Heart left ventricle (tissue), 16 donors: ENCODE results near the gene RPP38. TPM values are rescaled to one million over a fixed set of nuclear protein-coding genes. Genes with fewer than 3 reads are reported as not detected.

Source experiments
- ATAC-seq, 4 donors: fragments of 200-7000 bp; cut with Tn5 transposase; one replicate each; pipeline ENCODE4 v1.9.1; 2020 to 2022; ENCODE audit warnings: moderate library complexity in 4 of 4, mild to moderate bottlenecking in 3 of 4, moderate number of reproducible peaks in 1 of 4
- DNase-seq, 5 donors: peaks; one replicate each; pipeline ENCODE4 v3.0.0-alpha.2; 2020
- H3K27ac ChIP-seq, 12 donors: fragments of 200-600 bp; sonication (generic) in 4 of 12; one replicate each; pipeline versions ENCODE4 v1.5.0 to v1.8.0; 2016 to 2022; ENCODE audit warnings: mild to moderate bottlenecking in 2 of 12
- H3K27me3 ChIP-seq, 9 donors: fragments of 200-600 bp; sonication (generic) in 2 of 9; one replicate each; pipeline versions ENCODE4 v1.5.1 to v1.8.0; 2016 to 2022; ENCODE audit warnings: mild to moderate bottlenecking in 3 of 9
- H3K36me3 ChIP-seq, 9 donors: fragments of 200-600 bp; sonication (generic) in 2 of 9; one replicate each; pipeline versions ENCODE4 v1.5.0 to v1.8.0; 2018 to 2022; ENCODE audit warnings: mild to moderate bottlenecking in 2 of 9
- H3K4me1 ChIP-seq, 12 donors: fragments of 200-600 bp; sonication (generic) in 4 of 12; one replicate each; pipeline versions ENCODE4 v1.5.0 to v1.8.0; 2016 to 2022; ENCODE audit warnings: mild to moderate bottlenecking in 3 of 12
- H3K4me3 ChIP-seq, 12 donors: fragments of 200-600 bp; sonication (generic) in 4 of 12; one replicate each; pipeline versions ENCODE4 v1.5.0 to v1.8.0; 2017 to 2022; ENCODE audit warnings: mild to moderate bottlenecking in 9 of 12, moderate library complexity in 4 of 12
- H3K9me3 ChIP-seq, 12 donors: fragments of 200-600 bp; sonication (generic) in 4 of 12; one replicate each; pipeline versions ENCODE4 v1.5.0 to v1.8.0; 2016 to 2022; ENCODE audit warnings: mild to moderate bottlenecking in 1 of 12
- POLR2A ChIP-seq, 2 donors: fragments of 450-650 bp; IDR thresholded peaks; one replicate each; pipeline ENCODE4 v1.6.1; 2017; ENCODE audit warnings: antibody characterized with exemption in 2 of 2, mild to moderate bottlenecking in 2 of 2, moderate library complexity in 2 of 2
- WGBS, 4 donors: extraction: QIAGEN DNeasy Blood & Tissue Kit in 2 of 4; methylation state at CpG; one replicate each; pipeline versions ENCODE4 v1.1.5 to v1.1.7; 2013 to 2018; 5-methylcytosine and 5-hydroxymethylcytosine counted together
- intact Hi-C, 10 donors: fragments of 100-400 bp; cut with DNase I; formaldehyde crosslinking; loops; one replicate each; pipeline versions ENCODE4 v1.11.1 to v1.14.2; 2022
- polyA plus RNA-seq, 2 donors: library from polyadenylated mRNA; stranded (reverse); fragments of 200-250 nt; gene quantifications; one replicate each; pipeline ENCODE4 v1.2.3, GENCODE V29; 2013
- total RNA-seq, 9 donors: library from RNA; depleted of rRNA in 2 of 9; stranded (reverse); fragments of >200 nt in 2 of 9; fragmentation: NEBNext Ultra II Directional in 3 of 9; extraction: Animal tissue kit (Norgen Biotek cat#: 25700) in 3 of 9; gene quantifications; one replicate each; pipeline versions ENCODE4 v1.1.0 to v1.2.4, GENCODE V29; 2016 to 2023
- TF ChIP-seq, protein P1 (sequence below), 12 donors: fragments of 200-600 bp; sonication (generic) in 4 of 12; IDR thresholded peaks; one replicate each; pipeline versions ENCODE4 v1.5.0 to v1.8.0; 2018 to 2022; ENCODE audit warnings: antibody characterized with exemption in 12 of 12, mild to moderate bottlenecking in 5 of 12
- donor health status: ischemic (EF 13 %, LVEDD 7.1; RV severe dilation, severe dysfunction).
- donor health status: healthy with polysubstance abuse.
- donor health status: DM: no; HTN: yes; CAD: no.
- donor health status: DM: no; HTN: no; CAD: no.
- donor health status: ischemic (EF 25% LVEDD 6.9; RV normal size, moderate dysfunction).
- donor health status: ischemic (EF 25% LVEDD 5.7; RV mildly dilated, moderate dysfunction).
- donor health status: healthy.
- donor health status: DM: yes; HTN: yes; CAD: no.
- donor health status: ischemic (EF 35%, LVEDD 5.7; RV mildly dilated, moderate dysfunction).
- donor health status: nonischemic (EF 11% LVEDD 7.7; RV severe dilation, severe dysfunction).
- donor health status: DM: yes; HTN: yes; CAD: no.
- donor health status: PGD.
- donor health status: ischemic (EF 29% LVEDD 5.4; RV normal size, mild dysfunction).
- donor health status: nonischemic (EF 23%, LVEDD 6.1; RV moderate dilation, normal function).

RPP38 gene
- total and polyA plus RNA-seq, 11 donors = 7.2 to 15.5 (median 9.5) TPM

DNA sequence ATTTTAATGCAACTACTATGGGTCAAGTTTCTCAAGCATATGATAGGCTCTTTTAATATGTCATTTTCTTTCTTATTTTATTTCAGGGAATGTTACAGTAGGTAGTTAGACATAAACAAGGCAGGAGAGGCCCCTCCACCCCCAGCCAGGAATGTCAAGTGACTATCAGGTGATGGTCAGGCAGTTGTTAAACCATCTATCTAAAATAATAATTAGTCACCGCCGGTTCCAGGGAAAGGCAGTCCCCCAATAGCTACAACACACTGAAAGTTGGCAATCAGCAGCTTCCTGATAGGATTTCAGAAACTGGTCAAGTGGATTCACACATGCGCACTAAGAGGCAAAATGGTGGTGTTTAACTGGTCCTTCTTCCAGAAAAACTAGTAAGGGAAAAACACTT is 44.1 kb upstream of the RPP38 start:
- Histone ChIP-seq H3K36me3 (no peaks in the 10 kb centered on the region), H3K4me1 (no peaks in the 10 kb centered on the region), H3K27me3 (no peaks in the 10 kb centered on the region), H3K4me3 (no peak overlapping the region), H3K27ac (no peak overlapping the region), H3K9me3 (peaks cover 0 to 2% (median 0%) of the 10 kb centered on the region in 12 donors)
- no peak for ATAC-seq
- no peak for DNase-seq
- intact Hi-C loops = no loop called here
- 73 to 86% (median 84%) methylated on average over 3 of the region's 3 CpGs for WGBS, 4 donors
- no peak for TF ChIP-seq POLR2A (IDR thresholded peaks at IDR 0.05)
- TF ChIP-seq, protein P1, sequence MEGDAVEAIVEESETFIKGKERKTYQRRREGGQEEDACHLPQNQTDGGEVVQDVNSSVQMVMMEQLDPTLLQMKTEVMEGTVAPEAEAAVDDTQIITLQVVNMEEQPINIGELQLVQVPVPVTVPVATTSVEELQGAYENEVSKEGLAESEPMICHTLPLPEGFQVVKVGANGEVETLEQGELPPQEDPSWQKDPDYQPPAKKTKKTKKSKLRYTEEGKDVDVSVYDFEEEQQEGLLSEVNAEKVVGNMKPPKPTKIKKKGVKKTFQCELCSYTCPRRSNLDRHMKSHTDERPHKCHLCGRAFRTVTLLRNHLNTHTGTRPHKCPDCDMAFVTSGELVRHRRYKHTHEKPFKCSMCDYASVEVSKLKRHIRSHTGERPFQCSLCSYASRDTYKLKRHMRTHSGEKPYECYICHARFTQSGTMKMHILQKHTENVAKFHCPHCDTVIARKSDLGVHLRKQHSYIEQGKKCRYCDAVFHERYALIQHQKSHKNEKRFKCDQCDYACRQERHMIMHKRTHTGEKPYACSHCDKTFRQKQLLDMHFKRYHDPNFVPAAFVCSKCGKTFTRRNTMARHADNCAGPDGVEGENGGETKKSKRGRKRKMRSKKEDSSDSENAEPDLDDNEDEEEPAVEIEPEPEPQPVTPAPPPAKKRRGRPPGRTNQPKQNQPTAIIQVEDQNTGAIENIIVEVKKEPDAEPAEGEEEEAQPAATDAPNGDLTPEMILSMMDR (IDR thresholded peaks at IDR 0.05) = no peak

DNA sequence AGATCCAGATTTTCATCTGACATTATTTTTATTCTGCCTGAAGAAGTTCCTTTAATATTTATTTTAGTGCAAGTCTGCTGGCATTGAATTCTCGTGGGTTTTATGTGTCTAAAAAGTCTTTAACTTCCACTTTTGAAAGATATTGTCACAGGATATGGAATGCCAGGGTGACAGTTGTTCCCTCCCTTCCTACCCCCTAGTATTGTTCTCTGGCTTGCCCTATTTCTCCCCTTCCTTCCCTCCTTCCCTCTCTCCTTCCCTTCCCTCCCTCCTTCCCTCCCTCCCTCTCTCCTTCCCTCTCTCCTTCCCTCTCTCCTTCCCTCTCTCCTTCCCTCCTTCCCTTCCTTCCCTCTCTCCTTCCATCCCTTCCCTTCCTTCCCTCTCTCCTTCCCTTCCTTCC is 38.5 kb upstream of the RPP38 start:
- intact Hi-C loops = no loop called here
- Histone ChIP-seq H3K27ac (no peak overlapping the region), H3K36me3 (no peaks in the 10 kb centered on the region), H3K9me3 (peaks cover 0 to 20% (median 6%) of the 10 kb centered on the region in 12 donors), H3K27me3 (peaks cover 0 to 3% (median 0%) of the 10 kb centered on the region in 9 donors), H3K4me3 (no peak overlapping the region), H3K4me1 (no peaks in the 10 kb centered on the region)
- 47 to 73% (median 60%) methylated on average over 1 of the region's 1 CpG for WGBS, 4 donors
- TF ChIP-seq, protein P1 (IDR thresholded peaks at IDR 0.05) = no peak
- TF ChIP-seq POLR2A (IDR thresholded peaks at IDR 0.05) = no peak
- ATAC-seq = no peak
- no peak for DNase-seq

DNA sequence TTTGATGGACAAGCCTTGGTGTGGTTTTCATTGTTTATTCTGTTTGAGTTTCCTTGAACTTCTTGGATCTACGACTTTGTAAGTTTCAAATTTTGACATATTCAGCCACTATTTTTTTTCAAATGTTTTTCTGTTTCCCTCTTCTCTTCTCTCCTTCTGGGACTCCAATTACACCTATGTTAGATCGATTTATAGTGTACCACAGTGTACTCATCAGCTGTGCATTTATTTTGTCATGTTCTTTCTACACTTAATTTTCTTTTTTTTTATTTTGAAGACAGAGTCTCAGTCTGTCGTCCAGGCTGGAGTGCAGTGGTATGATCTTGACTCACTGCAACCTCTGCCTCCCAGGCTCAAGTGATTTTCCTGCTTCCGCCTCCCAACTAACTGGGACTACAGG is 37.2 kb upstream of the RPP38 start:
- Histone ChIP-seq H3K36me3 (no peaks in the 10 kb centered on the region), H3K4me3 (no peak overlapping the region), H3K27ac (no peak overlapping the region), H3K27me3 (peaks cover 0 to 3% (median 0%) of the 10 kb centered on the region in 9 donors), H3K4me1 (no peaks in the 10 kb centered on the region), H3K9me3 (peaks cover 0 to 23% (median 6%) of the 10 kb centered on the region in 12 donors)
- intact Hi-C loops = no loop called here
- no peak for ATAC-seq
- 67 to 89% (median 77%) methylated on average over 4 of the region's 4 CpGs for WGBS, 4 donors
- TF ChIP-seq, protein P1 (IDR thresholded peaks at IDR 0.05) = no peak
- no peak for TF ChIP-seq POLR2A (IDR thresholded peaks at IDR 0.05)
- DNase-seq = no peak

DNA sequence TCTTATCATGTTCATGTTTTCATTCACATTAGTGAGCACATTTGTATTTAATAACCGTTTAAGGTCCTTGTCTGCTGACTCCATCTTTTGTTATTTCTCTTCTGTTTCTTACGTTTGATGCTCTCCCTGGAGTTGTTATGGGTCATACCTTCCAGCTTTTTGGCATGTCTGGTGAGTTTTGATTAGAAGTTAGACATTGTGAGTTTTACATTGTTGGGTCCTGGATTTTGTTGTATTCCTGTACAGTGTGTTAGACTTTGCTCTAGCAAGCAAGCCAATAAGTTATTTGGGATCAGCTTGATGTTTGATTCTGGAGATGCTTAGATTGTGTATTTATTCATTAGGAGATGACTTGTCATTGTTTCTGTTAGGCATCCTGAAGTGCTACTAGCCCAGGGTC is 36.5 kb upstream of the RPP38 start:
- intact Hi-C loops = no loop called here
- ATAC-seq (no peak), DNase-seq (no peak)
- Histone ChIP-seq H3K27me3 (peaks cover 0 to 3% (median 0%) of the 10 kb centered on the region in 9 donors), H3K9me3 (peaks cover 0 to 30% (median 6%) of the 10 kb centered on the region in 12 donors), H3K27ac (no peak overlapping the region), H3K4me3 (no peak overlapping the region), H3K4me1 (no peaks in the 10 kb centered on the region), H3K36me3 (no peaks in the 10 kb centered on the region)
- WGBS, 4 donors = 75 to 84% (median 80%) methylated on average over 2 of the region's 2 CpGs
- TF ChIP-seq, protein P1 (IDR thresholded peaks at IDR 0.05) = no peak
- TF ChIP-seq POLR2A (IDR thresholded peaks at IDR 0.05) = no peak
